ENCODE results near the gene NAGA.
"Not testable (repeated sequence)": the region's sequence is repeated elsewhere in the genome, so short reads cannot be mapped to it uniquely, and the experiment has no call there.

NAGA gene

DNA sequence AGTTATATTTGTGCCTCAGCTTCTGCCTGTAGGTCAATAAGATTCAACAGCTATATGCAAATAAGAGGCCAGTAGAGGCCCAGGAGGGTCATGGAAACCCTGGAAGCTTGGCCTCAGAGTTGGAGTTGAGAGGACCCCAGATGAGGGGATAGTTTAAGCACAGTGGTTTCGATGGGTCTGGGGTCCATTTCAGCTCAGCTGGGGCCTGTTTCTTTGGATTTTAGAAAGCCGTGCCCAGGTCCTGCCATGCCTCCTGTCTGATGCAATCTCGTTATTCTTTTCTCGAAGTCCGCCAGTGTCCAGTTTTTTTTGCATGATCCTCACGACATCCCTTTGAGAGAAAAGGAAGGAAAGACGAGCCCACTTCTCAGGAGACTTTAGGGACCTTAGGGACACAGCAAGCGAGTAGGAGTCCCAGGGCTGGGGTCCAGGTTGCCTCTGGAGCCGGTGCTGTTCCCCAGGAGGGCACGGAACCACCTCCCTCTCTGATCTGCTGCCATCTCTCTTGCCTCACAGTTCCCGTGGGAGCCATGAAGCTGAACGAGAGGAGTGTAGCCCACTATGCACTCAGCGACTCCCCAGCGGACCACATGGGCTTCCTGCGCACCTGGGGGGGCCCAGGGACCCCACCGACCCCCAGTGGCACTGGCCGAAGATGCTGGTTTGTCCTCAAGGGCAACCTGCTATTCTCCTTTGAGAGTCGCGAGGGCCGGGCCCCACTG is 6.3 kb upstream of the NAGA start:
- DNase-seq (ENCODE audit: low read depth in 2 of 3, low spot score in 2 of 3), result no peak

DNA sequence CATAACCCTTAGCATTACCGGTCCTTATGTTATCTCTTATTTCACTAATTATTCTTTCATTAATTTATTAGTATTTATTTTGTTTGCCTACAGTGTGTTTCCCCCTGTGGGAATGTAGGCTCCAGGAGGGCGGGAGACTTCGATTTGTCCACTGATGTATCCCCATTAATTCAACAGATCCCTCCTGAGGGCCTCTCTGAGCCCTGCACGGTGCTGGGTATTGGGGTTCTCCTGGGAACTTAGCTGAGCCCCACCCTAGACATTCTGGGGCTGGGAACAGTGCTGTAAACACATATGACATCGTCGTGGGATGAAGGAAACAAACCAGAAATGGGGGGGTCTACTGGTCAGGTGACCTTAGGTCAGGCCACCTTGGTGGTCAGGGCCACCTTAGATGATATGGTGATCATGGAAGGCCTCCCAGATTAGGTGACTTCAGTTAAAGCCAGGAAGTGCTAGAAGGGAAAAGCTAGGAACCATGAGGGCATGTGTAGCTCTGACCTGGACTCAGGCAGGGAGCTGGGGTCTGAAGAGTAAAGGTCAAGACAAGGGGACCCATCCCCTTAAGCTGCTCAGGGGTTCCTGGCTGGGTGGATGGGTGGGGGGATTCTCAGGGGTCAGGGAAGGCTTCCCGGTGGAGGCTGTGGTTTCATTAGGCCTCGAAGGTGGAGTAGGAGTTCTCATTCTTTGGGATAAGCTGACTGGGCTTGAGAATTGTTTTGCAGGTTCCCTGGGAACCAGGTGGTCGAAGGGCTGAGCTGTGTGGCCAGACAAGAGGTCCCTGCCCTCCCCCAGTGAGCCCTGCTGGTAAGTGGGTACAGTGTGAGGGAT is 4.4 kb upstream of the NAGA start:
- no peak for DNase-seq (ENCODE audit: low read depth in 2 of 3, low spot score in 2 of 3)

DNA sequence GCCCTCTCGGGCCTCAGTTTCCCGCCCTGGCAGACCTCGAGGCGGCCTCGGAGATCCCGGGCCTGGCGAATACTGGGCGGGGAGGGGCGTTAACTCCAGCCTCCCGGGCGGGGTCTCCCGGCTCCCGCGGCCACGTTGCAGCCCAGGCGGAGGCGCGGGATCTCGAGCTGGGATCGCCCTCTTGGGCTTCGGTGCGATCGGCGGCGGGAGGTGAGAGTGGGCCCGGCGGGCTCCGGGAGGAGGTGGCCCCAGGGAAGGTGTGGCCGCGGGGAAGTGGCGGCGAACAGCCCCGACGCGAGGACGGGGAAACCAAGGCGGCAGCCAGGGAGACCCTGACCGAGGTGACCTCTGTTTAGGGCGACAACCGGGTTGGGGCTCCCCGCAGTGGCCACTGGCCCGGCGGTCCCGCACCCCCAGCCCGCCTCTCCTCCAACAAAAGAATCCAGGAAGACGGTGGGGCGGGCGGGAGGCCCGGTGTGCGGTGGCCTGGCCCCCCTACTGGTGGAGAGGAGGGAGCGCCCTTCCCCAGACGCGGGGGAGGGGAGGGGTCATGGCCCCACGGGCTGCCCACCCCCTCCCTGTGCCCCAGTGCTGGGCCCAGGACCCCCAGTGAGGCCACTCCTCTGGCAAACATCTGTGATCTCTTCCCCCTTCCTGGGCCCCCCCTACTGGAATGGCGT is 3.7 kb upstream of the NAGA start, which contains the start of gene PHETA2:
PHETA2 (plus strand) TSS at position 117 of the 680 bp plus-strand sequence. CDS start 3,046 bp downstream, outside the sequence.
- DNase-seq (ENCODE audit: low read depth in 2 of 3, low spot score in 2 of 3), result peak in 1 of 3 experiments; percentile 47

DNA sequence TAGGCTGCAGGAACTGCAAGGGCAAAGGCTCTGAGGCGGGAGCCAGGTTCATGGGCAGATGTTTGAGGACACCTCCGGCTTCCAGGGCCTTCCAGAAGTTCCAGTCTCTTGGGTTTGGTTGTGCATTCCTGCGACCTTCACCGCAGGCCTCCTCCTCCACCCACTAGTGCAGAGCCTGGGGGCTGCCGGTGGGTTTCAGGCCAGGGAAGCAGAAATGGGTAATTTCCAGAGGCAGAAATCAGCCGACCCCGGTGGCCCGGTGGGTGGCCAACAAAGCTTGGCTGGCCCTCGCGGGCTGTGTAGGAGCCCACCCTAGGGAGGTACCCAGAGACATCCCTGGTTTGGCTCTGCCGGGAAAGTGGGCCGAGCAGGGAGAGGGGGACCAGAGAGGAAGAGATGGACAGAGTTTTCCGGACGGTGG is 3.0 kb upstream of the NAGA start:
- no peak for DNase-seq (ENCODE audit: low read depth in 2 of 3, low spot score in 2 of 3)

DNA sequence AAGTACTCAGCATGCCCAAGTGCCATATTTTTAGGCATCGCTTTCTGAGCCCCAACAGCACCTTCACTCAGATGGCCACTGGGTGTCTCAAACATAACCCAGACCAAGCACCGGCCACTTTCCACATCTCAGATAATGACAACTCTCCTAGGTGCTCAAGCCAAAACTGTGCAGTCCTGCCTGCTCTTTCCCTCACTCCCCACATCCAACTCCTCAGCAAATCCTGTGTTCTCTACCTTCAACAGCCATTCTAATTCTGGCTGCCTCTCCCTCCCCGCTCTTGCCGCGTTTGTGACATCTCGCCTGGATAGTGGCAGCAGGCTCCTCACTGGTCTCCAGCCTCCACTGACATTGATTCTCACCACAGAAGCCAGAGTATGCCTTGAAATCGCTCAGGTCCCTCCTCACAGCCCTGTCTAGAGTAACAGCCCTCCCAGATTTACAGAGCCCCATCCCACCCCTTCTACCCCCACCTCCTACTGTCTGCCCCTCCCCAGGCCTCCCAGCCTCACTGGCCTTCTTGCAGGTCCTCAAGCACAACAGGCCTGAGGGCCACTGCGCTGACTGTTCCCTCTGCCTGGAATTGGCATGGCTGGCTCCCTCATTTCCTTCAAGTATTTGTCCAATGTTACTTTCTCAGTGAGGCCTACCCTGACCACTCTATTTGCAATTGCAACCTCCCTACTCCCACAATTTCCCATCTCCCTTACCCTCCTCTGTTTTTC is 2.2 kb upstream of the NAGA start:
- no peak for DNase-seq (ENCODE audit: low read depth in 2 of 3, low spot score in 2 of 3)

DNA sequence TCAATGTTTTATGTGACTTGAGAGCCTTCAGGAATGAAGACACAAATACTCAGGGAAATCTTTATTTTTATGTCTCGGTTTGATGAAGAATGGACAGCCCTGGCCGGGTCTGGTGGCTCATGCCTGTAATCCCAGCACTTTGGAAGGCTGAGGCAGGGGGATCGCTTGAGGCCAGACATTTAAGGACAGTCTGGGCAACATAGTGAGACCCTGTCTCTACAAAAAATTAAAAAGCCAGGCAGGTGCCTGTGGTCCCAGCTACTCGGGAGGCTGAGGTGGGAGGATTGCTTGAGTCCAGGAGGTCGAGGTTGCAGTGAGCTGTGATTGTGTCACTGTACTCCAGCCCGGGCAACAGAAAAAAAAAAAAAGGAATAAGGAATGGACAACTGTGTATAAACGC is 896 bp upstream of the NAGA start:
- DNase-seq (ENCODE audit: low read depth in 2 of 3, low spot score in 2 of 3), result not testable (repeated sequence)

DNA sequence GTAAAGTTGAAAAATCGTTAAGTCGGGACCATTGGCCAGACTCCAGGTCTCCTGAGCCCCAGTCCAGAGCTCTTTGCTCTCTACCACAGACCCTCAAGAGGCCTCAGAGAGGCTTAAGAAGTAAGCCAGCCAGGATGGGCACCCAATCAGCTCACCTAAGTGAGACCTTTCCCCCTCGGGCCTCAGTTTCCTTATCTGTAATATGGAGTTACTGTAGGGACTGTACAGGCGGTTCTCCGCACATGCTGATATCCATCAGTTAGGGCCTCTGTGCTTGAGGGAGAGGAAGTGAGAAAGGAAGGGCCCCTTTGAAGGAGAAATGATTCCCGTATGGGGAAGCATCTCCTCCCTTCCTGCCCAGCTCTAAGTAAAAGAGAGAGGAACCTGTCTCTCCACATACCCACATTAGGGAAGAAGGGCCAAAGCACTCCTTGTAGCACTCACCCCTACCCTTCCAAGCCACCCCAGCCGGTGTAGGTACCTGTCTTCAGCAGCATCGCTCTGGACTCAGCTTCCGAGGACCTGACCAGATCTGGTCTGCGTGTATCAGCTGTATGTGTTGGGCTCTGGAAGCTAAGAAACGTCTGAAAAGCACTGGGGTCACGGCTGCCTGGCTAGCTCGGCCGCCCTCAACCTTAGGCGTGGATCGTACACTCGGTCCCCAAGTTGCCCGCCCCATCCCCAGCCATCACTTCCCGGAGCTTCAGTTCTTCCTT is 653 bp downstream of the NAGA start:
- DNase-seq (ENCODE audit: low read depth in 2 of 3, low spot score in 2 of 3), result no peak

DNA sequence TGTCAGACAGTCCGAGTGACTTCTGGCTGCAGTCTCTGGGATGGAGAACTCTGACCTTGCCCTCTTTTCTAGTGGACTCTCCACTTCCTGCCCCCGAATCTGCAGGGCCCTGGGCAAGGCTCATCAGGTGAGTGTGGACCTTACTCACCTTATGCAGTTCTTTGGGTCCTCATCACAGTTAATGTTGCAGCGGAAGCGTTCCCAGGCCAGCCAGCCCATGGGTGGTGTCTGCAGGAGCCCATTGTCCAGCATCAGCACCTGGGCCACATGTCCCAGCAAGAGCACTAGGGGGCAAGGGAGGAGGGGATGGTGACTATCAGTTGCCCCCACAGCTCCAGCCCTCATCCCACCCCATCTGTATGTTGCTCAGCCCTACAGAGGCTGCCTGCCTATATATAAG is 2.3 kb downstream of the NAGA start:
- no peak for DNase-seq (ENCODE audit: low read depth in 2 of 3, low spot score in 2 of 3)

DNA sequence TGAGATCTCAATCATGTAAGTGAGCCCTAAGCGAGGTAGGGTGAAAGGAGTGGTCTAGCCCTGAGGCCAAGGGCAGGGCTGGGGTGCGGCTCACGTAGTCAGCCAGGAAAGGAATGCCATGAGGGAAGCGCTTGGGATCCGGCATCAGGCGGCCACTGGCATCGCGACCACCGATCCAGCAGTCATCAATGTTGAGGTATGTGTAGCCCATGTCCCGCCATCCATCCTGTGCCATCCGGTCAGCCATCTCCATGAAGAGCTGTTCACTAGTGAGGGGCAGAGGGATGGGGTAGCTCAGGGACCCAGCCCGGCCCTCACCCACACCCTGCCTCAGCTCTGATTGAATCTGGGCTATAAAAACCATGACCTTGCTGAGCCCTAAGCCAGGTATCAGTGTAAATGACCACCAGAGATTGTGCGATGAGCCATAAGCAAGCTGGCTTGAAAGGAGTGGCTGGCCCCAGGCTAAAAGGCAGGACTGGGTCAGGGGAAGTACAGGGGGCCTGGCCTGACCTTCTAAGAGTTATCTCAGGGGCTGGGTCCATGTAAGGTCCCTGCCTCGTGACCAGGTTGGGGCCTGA is 2.9 kb downstream of the NAGA start:
- no peak for DNase-seq (ENCODE audit: low read depth in 2 of 3, low spot score in 2 of 3)

DNA sequence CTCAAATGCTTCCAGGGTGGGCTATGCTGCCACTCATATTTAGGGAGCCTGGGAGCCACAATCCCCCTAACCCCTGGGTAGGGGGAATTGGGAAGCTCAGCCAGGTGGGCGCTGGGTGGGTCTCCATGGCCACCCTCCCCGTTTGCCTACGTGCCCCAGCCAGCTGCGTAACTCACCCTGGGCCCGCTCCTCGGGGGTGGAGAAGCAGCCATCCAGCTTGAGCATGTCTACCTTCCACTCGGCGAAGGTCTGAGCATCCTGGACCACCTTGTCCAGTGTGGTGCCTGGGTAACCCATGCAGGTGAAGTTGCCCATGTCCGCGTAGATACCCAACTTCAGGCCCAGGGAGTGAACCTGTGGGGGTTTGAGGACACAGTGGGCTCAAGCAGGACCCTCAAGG is 3.7 kb downstream of the NAGA start:
- DNase-seq (ENCODE audit: low read depth in 2 of 3, low spot score in 2 of 3), result no peak

DNA sequence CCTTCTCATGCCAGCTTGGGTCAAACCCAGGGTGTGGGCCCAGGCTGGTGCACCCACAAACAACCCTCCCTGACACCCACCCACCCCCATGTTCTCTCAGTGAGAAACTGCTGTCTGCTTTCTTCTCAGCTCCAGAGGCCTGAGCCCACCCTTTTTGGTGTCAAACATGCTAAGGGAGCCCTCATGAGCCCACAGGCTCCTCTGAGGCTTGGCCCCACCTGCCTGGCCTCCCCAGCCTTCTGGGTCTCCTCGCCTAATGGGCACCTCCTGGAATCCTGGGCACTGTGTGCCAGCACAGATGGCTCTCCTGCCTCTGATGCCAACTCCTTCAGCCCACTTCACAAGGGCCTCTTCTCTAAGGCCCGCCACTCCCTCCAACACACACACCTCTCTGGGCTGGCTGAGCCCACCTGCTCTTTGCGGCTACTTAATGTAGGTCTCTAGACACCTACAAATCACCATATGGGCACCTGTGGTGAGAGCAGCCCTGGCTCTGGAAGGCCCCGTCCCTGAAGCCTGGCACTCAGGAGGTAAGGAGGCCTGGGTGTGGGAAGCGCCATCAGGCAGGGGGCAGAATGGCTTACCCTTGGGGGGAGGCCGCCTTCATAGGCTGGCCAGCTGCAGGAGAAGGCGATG is 4.4 kb downstream of the NAGA start:
- DNase-seq (ENCODE audit: low read depth in 2 of 3, low spot score in 2 of 3), result no peak

DNA sequence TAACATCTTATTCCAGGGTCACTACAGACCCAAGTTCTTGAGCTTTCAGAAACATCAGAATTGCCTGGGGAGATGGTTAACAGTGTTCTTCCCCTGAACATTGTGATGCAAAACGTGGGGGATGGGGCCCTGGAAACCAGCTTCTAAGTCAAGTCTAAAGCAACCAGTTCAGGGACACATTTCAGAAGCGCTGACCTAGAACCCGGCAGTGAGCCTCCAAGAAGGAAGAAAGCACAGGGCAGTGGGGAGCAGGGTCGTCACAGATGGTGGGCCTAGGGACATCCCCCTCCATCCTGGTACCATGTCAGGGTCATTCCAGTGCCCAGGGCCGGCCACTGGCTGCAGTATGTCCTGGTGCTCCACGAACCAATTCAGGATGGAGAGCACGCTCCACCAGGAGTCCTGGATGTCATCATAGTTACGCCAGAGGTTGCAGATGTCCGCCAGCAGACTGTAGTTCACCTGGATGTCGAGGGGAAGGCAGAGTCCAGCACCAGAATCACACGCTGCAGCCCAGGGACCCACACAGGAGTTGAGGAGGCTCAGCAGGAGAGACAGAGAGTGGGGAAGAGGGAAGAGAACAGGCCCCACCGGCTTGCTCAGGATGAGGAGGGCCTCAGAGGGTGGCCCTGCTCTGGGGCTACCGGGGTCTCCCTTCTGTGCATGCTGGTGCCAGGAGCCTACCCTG is 5.0 kb downstream of the NAGA start:
- no peak for DNase-seq (ENCODE audit: low read depth in 2 of 3, low spot score in 2 of 3)

DNA sequence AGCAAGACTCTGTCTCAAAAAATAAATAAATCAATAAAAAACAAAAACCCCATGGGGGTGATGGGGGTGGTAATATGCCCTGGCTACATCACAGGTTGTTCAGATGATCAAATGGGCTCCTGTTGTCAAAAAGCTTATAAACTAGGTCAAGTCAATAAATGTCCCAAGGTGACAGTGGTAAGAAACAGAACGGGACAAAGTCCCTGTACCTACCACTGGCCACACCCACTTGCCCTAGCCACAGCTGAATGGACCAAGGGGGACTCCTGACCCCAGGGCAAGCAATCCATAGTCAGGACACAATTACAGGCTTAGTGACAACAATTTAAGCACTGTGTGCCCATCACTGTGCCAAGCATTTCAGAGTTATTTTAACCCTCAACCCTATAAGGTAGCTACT is 6.0 kb downstream of the NAGA start:
- DNase-seq (ENCODE audit: low read depth in 2 of 3, low spot score in 2 of 3), result no peak

DNA sequence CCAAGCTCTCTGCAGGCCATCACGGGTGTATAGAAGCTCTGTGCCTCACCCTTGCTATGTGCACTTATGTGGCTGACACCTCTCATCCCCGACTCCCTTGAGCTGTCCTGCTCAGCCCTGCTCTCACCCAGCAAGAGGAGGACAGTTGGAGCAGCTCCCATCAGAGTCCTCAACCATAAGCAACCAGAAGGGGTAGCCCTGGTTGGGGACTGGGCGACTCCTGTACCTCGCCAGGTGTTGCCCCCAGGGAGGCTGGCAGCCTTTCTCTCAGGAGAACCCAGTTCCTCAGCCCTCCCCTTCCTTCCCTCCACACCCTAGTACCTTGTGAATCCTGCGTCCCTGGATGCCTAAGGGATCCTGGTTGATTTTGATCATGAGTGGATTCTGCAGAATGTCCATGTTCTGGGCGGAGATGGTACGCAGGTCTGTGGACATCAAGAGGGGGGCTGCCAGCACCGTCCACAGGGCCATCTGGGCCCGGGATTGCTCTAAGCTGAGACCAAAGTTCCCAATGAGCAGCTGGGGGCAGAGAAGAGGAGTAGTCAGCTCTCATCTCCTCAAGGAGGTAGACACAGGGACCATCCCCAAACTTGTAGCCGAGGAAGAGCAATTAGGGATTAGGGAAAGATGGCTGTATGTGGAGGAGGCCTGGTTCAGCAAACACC is 8.0 kb downstream of the NAGA start:
- DNase-seq (ENCODE audit: low read depth in 2 of 3, low spot score in 2 of 3), result no peak

DNA sequence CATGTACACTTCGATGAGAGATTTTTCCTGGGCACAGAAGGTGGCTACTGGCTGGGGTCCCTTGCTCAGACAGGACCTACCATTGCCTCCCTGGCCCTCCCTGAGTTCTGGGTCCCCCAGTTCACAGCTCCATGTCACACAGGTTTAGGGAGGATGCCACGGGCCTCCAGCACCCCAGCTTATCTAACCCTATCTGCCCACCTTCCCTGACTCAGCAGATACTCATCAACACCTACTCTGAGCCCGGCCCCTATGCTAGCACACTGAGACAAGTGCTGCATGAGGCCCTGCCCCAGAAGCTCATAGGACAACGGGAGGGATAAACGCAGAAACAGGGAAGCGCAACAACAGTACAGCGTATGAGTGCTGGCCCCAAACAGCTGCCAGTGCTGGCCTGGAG is 9.6 kb downstream of the NAGA start:
- no peak for DNase-seq (ENCODE audit: low read depth in 2 of 3, low spot score in 2 of 3)

DNA sequence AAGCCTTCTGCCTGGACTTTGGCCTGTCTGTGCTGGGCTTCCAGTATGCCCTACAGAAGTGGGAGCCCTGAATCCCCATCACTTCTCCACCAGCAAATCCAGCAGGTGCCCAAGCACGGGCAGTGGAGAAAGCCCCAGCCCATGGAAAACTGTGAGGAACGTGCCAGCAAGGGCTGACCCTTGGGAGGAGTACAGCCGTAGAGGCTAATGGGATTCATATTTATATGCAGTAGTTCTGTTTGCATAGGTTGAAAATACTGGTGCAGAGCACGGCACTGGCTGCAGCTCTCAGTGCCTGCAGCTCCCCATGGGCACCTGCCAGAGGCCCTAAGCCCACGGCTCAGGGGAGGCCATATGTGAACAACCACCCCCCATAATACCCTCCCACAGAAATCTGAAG is 10.1 kb downstream of the NAGA start:
- DNase-seq (ENCODE audit: low read depth in 2 of 3, low spot score in 2 of 3), result no peak

DNA sequence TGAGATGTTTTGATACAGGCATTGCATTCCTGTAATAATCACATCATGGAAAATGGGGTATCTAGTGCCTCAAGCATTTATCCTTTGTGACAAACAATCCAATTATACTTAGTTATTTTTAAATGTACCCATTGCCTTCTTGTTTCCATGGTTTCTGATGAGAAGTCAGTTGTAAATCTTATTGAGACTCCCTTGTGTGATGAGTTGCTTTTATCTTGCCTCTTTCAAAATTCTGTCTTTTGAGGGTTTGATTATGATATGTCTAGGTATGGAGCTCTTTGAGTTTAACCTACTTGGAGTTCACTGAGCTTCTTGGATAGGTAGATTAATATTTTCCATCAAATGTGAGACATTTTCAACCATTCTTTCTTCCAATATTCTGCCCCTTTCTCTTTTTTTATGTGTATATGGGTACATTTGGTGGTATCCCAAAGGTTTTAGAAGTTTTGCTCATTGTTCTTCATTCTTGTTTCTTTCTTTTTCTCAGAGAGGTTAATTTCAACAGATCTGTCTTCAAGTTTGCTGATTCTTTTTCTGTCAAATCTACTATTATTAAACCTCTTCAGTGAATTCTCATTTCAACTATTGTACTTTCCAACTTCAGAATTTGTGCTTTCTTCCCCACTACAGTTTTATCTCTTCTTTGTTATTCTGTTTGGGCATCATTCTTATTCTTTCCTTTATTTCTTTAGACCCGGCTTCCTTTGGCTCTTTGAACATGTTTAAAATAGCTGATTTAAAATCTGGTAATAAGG is 13.7 kb downstream of the NAGA start:
- no peak for DNase-seq (ENCODE audit: low read depth in 2 of 3, low spot score in 2 of 3)

DNA sequence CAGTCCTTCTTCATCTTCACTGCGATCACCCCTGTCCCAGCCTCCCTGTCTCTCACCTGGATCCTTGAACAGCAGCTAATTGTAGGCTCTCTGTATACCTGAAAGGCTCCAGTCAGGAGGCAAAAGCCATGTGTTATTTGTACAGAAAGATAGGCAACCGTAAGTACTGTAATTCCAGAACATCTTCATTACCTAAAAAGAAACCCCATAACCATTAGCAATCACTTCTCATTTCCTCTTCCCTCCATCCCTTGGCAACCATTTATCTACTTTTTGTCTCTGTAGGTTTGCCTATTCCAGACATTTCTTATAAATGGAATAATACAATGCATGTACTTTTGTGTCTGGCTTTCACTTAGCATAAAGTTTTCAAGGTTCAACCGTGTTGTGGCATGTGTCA is 17.8 kb downstream of the NAGA start:
- DNase-seq (ENCODE audit: low read depth in 2 of 3, low spot score in 2 of 3), result no peak
